Measurements from ENCODE around the gene TCP1. TPM values are rescaled to one million over a fixed set of nuclear protein-coding genes. Genes with fewer than 3 reads are reported as not detected.

TCP1 gene
- total and polyA plus RNA-seq, 2 of the 13 experiments (the other 11 are each of a cell fraction or from before 2014, with no cell fraction given), result 116 to 553 TPM

DNA sequence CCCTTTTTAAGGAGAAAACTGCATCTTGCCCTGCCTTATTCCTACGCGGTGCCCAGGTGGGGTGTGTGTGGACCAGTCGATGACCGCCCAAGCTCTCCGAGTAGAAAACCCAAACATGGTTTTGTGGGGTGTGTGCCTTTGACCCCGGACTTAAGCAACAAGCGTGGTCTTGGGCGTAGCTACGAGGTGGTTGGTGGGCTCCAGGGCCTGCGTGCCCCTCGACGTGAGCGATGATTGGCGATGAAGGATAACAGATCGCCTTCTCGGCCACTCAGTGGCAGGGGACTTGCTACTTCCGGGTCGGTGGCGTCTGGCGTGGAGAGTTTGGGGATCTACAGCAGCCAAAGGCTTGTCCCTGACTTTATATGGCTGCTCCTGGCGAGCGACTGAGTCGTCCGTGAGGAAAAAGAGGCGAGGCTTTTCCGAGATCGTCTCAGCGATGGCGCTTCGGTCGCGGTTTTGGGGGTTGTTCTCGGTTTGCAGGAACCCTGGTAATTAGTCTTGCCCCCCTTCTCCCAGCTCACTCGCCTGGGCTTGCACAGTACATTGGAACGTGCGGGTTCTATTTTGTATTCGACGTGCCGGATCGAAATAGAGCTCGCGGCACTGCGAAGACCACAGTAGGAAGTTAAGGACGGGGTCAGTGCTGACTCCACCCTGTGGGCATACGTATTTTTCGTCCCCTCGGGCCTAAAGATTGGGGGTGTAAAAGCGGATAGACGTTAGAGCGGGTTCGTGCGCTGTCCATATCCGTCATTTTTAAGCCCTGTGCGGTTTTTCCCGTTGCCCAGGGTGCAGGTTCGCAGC lies 950 bp upstream of the TCP1 start, which contains the start of gene MRPL18 (continued):
- TF ChIP-seq ZHX1 (CRISPR knock-in tag; IDR thresholded peaks at IDR 0.05; ENCODE audit: low read depth), result 0 out of 2 replicates have a peak, but pooled peaks have one; percentile 16
- TF ChIP-seq, protein P1, sequence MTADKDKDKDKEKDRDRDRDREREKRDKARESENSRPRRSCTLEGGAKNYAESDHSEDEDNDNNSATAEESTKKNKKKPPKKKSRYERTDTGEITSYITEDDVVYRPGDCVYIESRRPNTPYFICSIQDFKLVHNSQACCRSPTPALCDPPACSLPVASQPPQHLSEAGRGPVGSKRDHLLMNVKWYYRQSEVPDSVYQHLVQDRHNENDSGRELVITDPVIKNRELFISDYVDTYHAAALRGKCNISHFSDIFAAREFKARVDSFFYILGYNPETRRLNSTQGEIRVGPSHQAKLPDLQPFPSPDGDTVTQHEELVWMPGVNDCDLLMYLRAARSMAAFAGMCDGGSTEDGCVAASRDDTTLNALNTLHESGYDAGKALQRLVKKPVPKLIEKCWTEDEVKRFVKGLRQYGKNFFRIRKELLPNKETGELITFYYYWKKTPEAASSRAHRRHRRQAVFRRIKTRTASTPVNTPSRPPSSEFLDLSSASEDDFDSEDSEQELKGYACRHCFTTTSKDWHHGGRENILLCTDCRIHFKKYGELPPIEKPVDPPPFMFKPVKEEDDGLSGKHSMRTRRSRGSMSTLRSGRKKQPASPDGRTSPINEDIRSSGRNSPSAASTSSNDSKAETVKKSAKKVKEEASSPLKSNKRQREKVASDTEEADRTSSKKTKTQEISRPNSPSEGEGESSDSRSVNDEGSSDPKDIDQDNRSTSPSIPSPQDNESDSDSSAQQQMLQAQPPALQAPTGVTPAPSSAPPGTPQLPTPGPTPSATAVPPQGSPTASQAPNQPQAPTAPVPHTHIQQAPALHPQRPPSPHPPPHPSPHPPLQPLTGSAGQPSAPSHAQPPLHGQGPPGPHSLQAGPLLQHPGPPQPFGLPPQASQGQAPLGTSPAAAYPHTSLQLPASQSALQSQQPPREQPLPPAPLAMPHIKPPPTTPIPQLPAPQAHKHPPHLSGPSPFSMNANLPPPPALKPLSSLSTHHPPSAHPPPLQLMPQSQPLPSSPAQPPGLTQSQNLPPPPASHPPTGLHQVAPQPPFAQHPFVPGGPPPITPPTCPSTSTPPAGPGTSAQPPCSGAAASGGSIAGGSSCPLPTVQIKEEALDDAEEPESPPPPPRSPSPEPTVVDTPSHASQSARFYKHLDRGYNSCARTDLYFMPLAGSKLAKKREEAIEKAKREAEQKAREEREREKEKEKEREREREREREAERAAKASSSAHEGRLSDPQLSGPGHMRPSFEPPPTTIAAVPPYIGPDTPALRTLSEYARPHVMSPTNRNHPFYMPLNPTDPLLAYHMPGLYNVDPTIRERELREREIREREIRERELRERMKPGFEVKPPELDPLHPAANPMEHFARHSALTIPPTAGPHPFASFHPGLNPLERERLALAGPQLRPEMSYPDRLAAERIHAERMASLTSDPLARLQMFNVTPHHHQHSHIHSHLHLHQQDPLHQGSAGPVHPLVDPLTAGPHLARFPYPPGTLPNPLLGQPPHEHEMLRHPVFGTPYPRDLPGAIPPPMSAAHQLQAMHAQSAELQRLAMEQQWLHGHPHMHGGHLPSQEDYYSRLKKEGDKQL (CRISPR knock-in tag; IDR thresholded peaks at IDR 0.05; ENCODE audit: low read depth), result 0 out of 2 replicates have a peak, but pooled peaks have one; percentile 41
- no peak; the same call in 1 of the 2 replicates for TF ChIP-seq ZNF891 (CRISPR knock-in tag; IDR thresholded peaks at IDR 0.05)
- no peak for TF ChIP-seq SMC3 (IDR thresholded peaks at IDR 0.05; ENCODE audit: low read length)
- TF ChIP-seq, protein P2, sequence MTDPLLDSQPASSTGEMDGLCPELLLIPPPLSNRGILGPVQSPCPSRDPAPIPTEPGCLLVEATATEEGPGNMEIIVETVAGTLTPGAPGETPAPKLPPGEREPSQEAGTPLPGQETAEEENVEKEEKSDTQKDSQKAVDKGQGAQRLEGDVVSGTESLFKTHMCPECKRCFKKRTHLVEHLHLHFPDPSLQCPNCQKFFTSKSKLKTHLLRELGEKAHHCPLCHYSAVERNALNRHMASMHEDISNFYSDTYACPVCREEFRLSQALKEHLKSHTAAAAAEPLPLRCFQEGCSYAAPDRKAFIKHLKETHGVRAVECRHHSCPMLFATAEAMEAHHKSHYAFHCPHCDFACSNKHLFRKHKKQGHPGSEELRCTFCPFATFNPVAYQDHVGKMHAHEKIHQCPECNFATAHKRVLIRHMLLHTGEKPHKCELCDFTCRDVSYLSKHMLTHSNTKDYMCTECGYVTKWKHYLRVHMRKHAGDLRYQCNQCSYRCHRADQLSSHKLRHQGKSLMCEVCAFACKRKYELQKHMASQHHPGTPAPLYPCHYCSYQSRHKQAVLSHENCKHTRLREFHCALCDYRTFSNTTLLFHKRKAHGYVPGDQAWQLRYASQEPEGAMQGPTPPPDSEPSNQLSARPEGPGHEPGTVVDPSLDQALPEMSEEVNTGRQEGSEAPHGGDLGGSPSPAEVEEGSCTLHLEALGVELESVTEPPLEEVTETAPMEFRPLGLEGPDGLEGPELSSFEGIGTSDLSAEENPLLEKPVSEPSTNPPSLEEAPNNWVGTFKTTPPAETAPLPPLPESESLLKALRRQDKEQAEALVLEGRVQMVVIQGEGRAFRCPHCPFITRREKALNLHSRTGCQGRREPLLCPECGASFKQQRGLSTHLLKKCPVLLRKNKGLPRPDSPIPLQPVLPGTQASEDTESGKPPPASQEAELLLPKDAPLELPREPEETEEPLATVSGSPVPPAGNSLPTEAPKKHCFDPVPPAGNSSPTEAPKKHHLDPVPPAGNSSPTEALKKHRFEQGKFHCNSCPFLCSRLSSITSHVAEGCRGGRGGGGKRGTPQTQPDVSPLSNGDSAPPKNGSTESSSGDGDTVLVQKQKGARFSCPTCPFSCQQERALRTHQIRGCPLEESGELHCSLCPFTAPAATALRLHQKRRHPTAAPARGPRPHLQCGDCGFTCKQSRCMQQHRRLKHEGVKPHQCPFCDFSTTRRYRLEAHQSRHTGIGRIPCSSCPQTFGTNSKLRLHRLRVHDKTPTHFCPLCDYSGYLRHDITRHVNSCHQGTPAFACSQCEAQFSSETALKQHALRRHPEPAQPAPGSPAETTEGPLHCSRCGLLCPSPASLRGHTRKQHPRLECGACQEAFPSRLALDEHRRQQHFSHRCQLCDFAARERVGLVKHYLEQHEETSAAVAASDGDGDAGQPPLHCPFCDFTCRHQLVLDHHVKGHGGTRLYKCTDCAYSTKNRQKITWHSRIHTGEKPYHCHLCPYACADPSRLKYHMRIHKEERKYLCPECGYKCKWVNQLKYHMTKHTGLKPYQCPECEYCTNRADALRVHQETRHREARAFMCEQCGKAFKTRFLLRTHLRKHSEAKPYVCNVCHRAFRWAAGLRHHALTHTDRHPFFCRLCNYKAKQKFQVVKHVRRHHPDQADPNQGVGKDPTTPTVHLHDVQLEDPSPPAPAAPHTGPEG (CRISPR knock-in tag; IDR thresholded peaks at IDR 0.05), result 0 out of 2 replicates have a peak, but pooled peaks have one; percentile 72
- peak; percentile 20 for TF ChIP-seq ETV6 (CRISPR knock-in tag; conservative IDR thresholded peaks at IDR 0.05)
- TF ChIP-seq, protein P3, sequence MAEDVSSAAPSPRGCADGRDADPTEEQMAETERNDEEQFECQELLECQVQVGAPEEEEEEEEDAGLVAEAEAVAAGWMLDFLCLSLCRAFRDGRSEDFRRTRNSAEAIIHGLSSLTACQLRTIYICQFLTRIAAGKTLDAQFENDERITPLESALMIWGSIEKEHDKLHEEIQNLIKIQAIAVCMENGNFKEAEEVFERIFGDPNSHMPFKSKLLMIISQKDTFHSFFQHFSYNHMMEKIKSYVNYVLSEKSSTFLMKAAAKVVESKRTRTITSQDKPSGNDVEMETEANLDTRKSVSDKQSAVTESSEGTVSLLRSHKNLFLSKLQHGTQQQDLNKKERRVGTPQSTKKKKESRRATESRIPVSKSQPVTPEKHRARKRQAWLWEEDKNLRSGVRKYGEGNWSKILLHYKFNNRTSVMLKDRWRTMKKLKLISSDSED (CRISPR knock-in tag; IDR thresholded peaks at IDR 0.05), result no peak
- TF ChIP-seq ZMYM3 (CRISPR knock-in tag; IDR thresholded peaks at IDR 0.05), result no peak
- no peak for TF ChIP-seq RFX1 (IDR thresholded peaks at IDR 0.05)
- TF ChIP-seq ZNF34 (CRISPR knock-in tag; IDR thresholded peaks at IDR 0.05; ENCODE audit: borderline replicate concordance), result no peak

Measured in HepG2 (cell line).